Measurements from ENCODE around the gene MYO9A. TPM values are rescaled to one million over a fixed set of nuclear protein-coding genes. Genes with fewer than 3 reads are reported as not detected.
"Not testable (repeated sequence)": the region's sequence is repeated elsewhere in the genome, so short reads cannot be mapped to it uniquely, and the experiment has no call there.

MYO9A gene
- polyA plus RNA-seq, 3 donors: 3.9 to 6.6 (median 5.0) TPM

DNA sequence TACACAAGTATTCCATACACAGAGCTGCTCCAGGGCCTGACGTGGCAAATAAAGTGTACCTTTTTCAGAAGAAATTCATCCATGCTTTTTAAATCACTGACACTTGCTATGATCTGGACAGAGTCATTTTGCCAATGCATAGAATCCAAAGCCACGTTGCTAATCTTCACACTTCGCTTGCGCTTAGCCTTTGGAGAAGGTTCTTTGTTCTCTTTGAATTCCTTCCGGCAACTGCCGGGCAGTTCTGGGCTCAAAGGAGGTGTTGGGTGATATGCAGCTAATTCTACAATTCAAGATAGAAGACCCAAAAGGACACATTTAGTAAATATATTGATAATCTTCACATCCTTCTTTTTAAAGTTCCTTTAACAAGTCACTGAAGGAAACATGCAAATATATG lies 237.7 kb downstream of the MYO9A start:
- Histone ChIP-seq H3K4me2 (replicated peaks; ENCODE audit: extremely low read depth, low read length, poor library complexity, severe bottlenecking) (no peak overlapping the region), H3K4me3 (replicated peaks in 1 of 3; ENCODE audit: low read depth in 2 of 3, low read length in 3 of 3) (no peak overlapping the region), H3K27ac (ENCODE audit: low read depth in 1 of 2, low read length in 2 of 2) (no peak overlapping the region), H3K9me3 (replicated peaks in 1 of 2; ENCODE audit: control insufficient read depth in 1 of 2, insufficient read depth in 1 of 2, low read length in 2 of 2) (no peaks in the 10 kb centered on the region), H3K27me3 (ENCODE audit: control insufficient read depth in 2 of 2, insufficient read depth in 2 of 2, low read length in 2 of 2) (no peaks in the 10 kb centered on the region), H2AFZ (ENCODE audit: insufficient read depth, low read depth, low read length, poor library complexity, severe bottlenecking) (no peak overlapping the region), H3K36me3 (replicated peaks in 1 of 2; ENCODE audit: control insufficient read depth in 1 of 2, insufficient read depth in 2 of 2, low read length in 2 of 2) (peaks cover 4 to 48% of the 10 kb centered on the region in 2 donors), H3K79me2 (ENCODE audit: insufficient read depth, low read length) (no peaks in the 10 kb centered on the region), H3K9ac (ENCODE audit: insufficient read depth, low read length, poor library complexity, severe bottlenecking) (no peak overlapping the region), H3K4me1 (ENCODE audit: control insufficient read depth in 1 of 2, insufficient read depth in 2 of 2, low read length in 2 of 2) (no peaks in the 10 kb centered on the region), H4K20me1 (ENCODE audit: insufficient read depth, low read length) (no peaks in the 10 kb centered on the region)
- peaks cover 0 to 2% (median 0%) of the 10 kb centered on the region in 3 donors for H3K27me3 Mint-ChIP-seq (ENCODE audit: low read depth in 3 of 3)
- intact Hi-C loops (cut with micrococcal nuclease): no loop called here
- no peak overlapping the region for H3K4me3 Mint-ChIP-seq
- peaks cover 38 to 40% of the 10 kb centered on the region in 2 donors for H3K36me3 Mint-ChIP-seq
- H3K9me3 Mint-ChIP-seq: no peaks in the 10 kb centered on the region
- H3K27ac Mint-ChIP-seq: no peak overlapping the region
- WGBS (ENCODE audit: insufficient coverage): no CpG with 5 or more reads among the region's 6 CpGs
- TF ChIP-seq, protein P1, sequence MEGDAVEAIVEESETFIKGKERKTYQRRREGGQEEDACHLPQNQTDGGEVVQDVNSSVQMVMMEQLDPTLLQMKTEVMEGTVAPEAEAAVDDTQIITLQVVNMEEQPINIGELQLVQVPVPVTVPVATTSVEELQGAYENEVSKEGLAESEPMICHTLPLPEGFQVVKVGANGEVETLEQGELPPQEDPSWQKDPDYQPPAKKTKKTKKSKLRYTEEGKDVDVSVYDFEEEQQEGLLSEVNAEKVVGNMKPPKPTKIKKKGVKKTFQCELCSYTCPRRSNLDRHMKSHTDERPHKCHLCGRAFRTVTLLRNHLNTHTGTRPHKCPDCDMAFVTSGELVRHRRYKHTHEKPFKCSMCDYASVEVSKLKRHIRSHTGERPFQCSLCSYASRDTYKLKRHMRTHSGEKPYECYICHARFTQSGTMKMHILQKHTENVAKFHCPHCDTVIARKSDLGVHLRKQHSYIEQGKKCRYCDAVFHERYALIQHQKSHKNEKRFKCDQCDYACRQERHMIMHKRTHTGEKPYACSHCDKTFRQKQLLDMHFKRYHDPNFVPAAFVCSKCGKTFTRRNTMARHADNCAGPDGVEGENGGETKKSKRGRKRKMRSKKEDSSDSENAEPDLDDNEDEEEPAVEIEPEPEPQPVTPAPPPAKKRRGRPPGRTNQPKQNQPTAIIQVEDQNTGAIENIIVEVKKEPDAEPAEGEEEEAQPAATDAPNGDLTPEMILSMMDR (IDR thresholded peaks at IDR 0.05): no peak
- DNase-seq: no peak
- H3K4me1 Mint-ChIP-seq: no peaks in the 10 kb centered on the region

GRCh38 chr15:71874245-71874644 lies 243.7 kb downstream of the MYO9A start:
- Histone ChIP-seq H3K4me2 (replicated peaks; ENCODE audit: extremely low read depth, low read length, poor library complexity, severe bottlenecking) (no peak overlapping the region), H3K4me3 (replicated peaks in 1 of 3; ENCODE audit: low read depth in 2 of 3, low read length in 3 of 3) (no peak overlapping the region), H2AFZ (ENCODE audit: insufficient read depth, low read depth, low read length, poor library complexity, severe bottlenecking) (no peak overlapping the region), H3K27ac (ENCODE audit: low read depth in 1 of 2, low read length in 2 of 2) (no peak overlapping the region), H3K79me2 (ENCODE audit: insufficient read depth, low read length) (no peaks in the 10 kb centered on the region), H3K36me3 (replicated peaks in 1 of 2; ENCODE audit: control insufficient read depth in 1 of 2, insufficient read depth in 2 of 2, low read length in 2 of 2) (peaks cover 4 to 18% of the 10 kb centered on the region in 2 donors), H4K20me1 (ENCODE audit: insufficient read depth, low read length) (no peaks in the 10 kb centered on the region), H3K27me3 (ENCODE audit: control insufficient read depth in 2 of 2, insufficient read depth in 2 of 2, low read length in 2 of 2) (no peaks in the 10 kb centered on the region), H3K4me1 (ENCODE audit: control insufficient read depth in 1 of 2, insufficient read depth in 2 of 2, low read length in 2 of 2) (no peaks in the 10 kb centered on the region), H3K9me3 (replicated peaks in 1 of 2; ENCODE audit: control insufficient read depth in 1 of 2, insufficient read depth in 1 of 2, low read length in 2 of 2) (no peaks in the 10 kb centered on the region), H3K9ac (ENCODE audit: insufficient read depth, low read length, poor library complexity, severe bottlenecking) (no peak overlapping the region)
- 83% methylated on average over 3 of the region's 3 CpGs for WGBS (ENCODE audit: insufficient coverage)
- Mint-ChIP-seq H3K27ac (peak overlapping the region in 1 of 7 donors; percentile 4), H3K4me3 (no peak overlapping the region), H3K27me3 (ENCODE audit: low read depth in 3 of 3) (no peaks in the 10 kb centered on the region), H3K9me3 (no peaks in the 10 kb centered on the region), H3K36me3 (peaks cover 25 to 27% of the 10 kb centered on the region in 2 donors), H3K4me1 (no peaks in the 10 kb centered on the region)
- intact Hi-C loops (cut with micrococcal nuclease): no loop called here
- DNase-seq: no peak
- TF ChIP-seq, protein P1 (IDR thresholded peaks at IDR 0.05): no peak

GRCh38 chr15:71858232-71858631 lies 259.7 kb downstream of the MYO9A start:
- DNase-seq; H3K9me3 ChIP-seq (replicated peaks in 1 of 2; ENCODE audit: control insufficient read depth in 1 of 2, insufficient read depth in 1 of 2, low read length in 2 of 2); H3K9me3 Mint-ChIP-seq; H3K27ac Mint-ChIP-seq; intact Hi-C loops (cut with micrococcal nuclease); H3K27me3 Mint-ChIP-seq (ENCODE audit: low read depth in 3 of 3); H2AFZ ChIP-seq (ENCODE audit: insufficient read depth, low read depth, low read length, poor library complexity, severe bottlenecking); H4K20me1 ChIP-seq (ENCODE audit: insufficient read depth, low read length); H3K27me3 ChIP-seq (ENCODE audit: control insufficient read depth in 2 of 2, insufficient read depth in 2 of 2, low read length in 2 of 2); H3K4me3 Mint-ChIP-seq; H3K4me1 Mint-ChIP-seq; H3K4me1 ChIP-seq (ENCODE audit: control insufficient read depth in 1 of 2, insufficient read depth in 2 of 2, low read length in 2 of 2); H3K27ac ChIP-seq (ENCODE audit: low read depth in 1 of 2, low read length in 2 of 2); H3K79me2 ChIP-seq (ENCODE audit: insufficient read depth, low read length); H3K4me2 ChIP-seq (replicated peaks; ENCODE audit: extremely low read depth, low read length, poor library complexity, severe bottlenecking); H3K4me3 ChIP-seq (replicated peaks in 1 of 3; ENCODE audit: low read depth in 2 of 3, low read length in 3 of 3); H3K9ac ChIP-seq (ENCODE audit: insufficient read depth, low read length, poor library complexity, severe bottlenecking): not testable (repeated sequence)
- WGBS (ENCODE audit: insufficient coverage): no CpG with 5 or more reads among the region's 4 CpGs
- peaks cover 21 to 29% of the 10 kb centered on the region in 2 donors for H3K36me3 Mint-ChIP-seq
- peaks cover 0 to 11% of the 10 kb centered on the region in 2 donors for H3K36me3 ChIP-seq (replicated peaks in 1 of 2; ENCODE audit: control insufficient read depth in 1 of 2, insufficient read depth in 2 of 2, low read length in 2 of 2)
